ENCODE results near the gene HSF5. TPM values are rescaled to one million over a fixed set of nuclear protein-coding genes. Genes with fewer than 3 reads are reported as not detected.

HSF5 gene
- total and polyA plus RNA-seq, 2 donors (not counting 3 experiments of a cell fraction or from before 2014, with no cell fraction given): 0.03 TPM; not detected in 1

DNA sequence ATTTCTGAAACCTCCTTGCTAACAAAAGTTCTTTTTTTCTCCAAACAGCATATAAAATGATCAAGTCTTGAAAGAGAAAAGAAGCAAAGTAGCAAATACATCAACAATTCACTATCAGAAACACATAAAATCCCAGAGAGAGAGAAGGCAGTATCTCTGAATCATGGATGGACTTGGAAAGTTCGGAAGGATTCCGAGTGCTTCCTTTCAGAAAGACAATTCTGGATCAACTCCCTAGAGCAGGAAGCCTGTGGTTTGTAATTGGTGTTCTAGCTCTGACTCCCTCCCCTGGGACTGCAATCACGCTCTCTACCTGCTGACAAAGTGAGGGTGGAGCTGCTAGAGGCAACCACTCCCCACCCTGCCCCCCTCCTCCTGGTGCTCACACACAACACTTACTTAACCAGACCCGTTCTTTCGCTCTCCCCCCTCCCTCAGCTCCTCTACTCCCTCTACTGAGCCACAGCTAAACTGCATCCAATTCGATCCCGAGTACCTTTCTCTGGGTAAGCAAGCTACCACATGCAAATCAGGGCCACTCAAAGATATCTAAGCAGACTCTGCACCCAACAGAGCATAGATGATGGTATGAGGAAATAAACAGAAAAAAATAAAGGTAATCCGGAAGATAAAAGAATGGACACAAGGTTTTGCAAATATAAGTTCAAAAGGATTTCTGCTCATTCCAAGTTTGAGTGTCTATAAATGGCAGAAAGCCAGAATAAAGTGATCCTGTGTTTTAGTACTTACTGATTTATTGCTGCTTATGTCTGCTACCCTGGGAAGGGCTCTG lies 70.7 kb downstream of the HSF5 start, which contains the start of gene RNF43:
RNF43 (minus strand) TSS at position 235 of the 793 bp plus-strand sequence. CDS start 1,957 bp downstream, outside the sequence.
- H4K20me1 ChIP-seq (replicated peaks; ENCODE audit: control insufficient read depth, extremely low read depth, insufficient read depth, low read length): no peaks in the 10 kb centered on the region
- peaks cover 10 to 50% of the 10 kb centered on the region in 2 experiments for H3K27me3 ChIP-seq (ENCODE audit: control insufficient read depth in 2 of 2, insufficient read depth in 2 of 2, low read length in 2 of 2)
- H3K9me3 ChIP-seq (replicated peaks; ENCODE audit: control insufficient read depth, insufficient read depth, low read length): no peaks in the 10 kb centered on the region
- DNase-seq (ENCODE audit: low read depth, low spot score) (peak; percentile 88), FAIRE-seq (peak; percentile 86)
- BruUV-seq (replicated peaks): no TSS peak
- H3K27ac ChIP-seq (ENCODE audit: insufficient read depth, low read depth, low read length): no peak within 1 kb of the TSS
- no peak within 1 kb of the TSS for H3K9ac ChIP-seq (replicated peaks; ENCODE audit: extremely low read depth, insufficient read depth, low read length)
- CTCF ChIA-PET: interaction anchor here (0.6 to 3.9 kb wide), 27 partner anchors 9 to 295 kb away, joined by 3 to 79 read pairs (median 6); partner anchors contain the start of gene SUPT4H1
- peak within 1 kb of the TSS; percentile 89 for H2AFZ ChIP-seq (ENCODE audit: low read depth, low read length)
- H3K4me1 ChIP-seq (ENCODE audit: control insufficient read depth, extremely low read depth, insufficient read depth, low read length): no peaks in the 10 kb centered on the region
- TF ChIP-seq, protein P1, sequence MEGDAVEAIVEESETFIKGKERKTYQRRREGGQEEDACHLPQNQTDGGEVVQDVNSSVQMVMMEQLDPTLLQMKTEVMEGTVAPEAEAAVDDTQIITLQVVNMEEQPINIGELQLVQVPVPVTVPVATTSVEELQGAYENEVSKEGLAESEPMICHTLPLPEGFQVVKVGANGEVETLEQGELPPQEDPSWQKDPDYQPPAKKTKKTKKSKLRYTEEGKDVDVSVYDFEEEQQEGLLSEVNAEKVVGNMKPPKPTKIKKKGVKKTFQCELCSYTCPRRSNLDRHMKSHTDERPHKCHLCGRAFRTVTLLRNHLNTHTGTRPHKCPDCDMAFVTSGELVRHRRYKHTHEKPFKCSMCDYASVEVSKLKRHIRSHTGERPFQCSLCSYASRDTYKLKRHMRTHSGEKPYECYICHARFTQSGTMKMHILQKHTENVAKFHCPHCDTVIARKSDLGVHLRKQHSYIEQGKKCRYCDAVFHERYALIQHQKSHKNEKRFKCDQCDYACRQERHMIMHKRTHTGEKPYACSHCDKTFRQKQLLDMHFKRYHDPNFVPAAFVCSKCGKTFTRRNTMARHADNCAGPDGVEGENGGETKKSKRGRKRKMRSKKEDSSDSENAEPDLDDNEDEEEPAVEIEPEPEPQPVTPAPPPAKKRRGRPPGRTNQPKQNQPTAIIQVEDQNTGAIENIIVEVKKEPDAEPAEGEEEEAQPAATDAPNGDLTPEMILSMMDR (IDR thresholded peaks at IDR 0.05; ENCODE audit: extremely low read depth in 1 of 2, insufficient read depth in 1 of 2, low read depth in 1 of 2, low read length in 2 of 2): peak; percentile 60 to 81
- no peak for TF ChIP-seq GATA2 (IDR thresholded peaks at IDR 0.05; ENCODE audit: insufficient read depth, insufficient read length, low read depth, low read length)
- dilution Hi-C loops (cut with MboI; ENCODE audit: extremely low pct_ligation_motif_present, low sequenced_read_pairs): no loop called here
- POLR2A ChIA-PET: interaction anchor here (1.0 kb wide), 1 partner anchor 65 kb away, joined by 5 read pairs; the partner anchor contains the start of gene SUPT4H1
- H3K4me2 ChIP-seq (ENCODE audit: insufficient read depth, low read length): peak within 1 kb of the TSS; percentile 50
- intact Hi-C loops (cut with micrococcal nuclease): loop anchor here (1.0 kb wide), 3 partner anchors 65 to 113 kb away; partner anchors contain the start of gene SUPT4H1
- no peaks in the 10 kb centered on the region for H3K79me2 ChIP-seq (ENCODE audit: control insufficient read depth, insufficient read depth, low read length)
- H3K9me1 ChIP-seq (replicated peaks; ENCODE audit: control insufficient read depth, extremely low read depth, insufficient read depth, low read length): no peaks in the 10 kb centered on the region
- H3K4me3 ChIP-seq (replicated peaks in 1 of 3; ENCODE audit: insufficient read depth in 1 of 3, low read depth in 1 of 3, low read length in 3 of 3): no peak within 1 kb of the TSS
- no peaks in the 10 kb centered on the region for H3K36me3 ChIP-seq (ENCODE audit: control insufficient read depth in 2 of 2, extremely low read depth in 1 of 2, insufficient read depth in 2 of 2, low read length in 2 of 2)

DNA sequence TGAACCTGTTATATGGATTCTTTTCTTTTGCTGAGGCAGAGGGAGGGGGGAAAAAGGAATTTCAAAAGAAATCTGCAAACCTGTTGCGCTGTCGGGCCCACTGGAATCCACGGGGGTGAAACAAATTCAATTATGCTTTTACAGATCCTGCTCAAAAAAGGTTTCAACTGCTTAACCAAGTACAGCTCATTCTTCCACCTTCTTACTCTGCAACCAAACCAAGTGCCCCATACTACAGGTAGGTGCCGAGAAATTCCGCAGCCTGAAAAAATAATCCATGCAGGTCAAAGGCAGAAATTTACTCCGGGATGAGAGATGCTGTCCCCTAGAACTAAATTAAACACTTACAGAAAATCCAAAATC lies 71.3 kb downstream of the HSF5 start:
- Histone ChIP-seq H3K4me3 (replicated peaks in 1 of 3; ENCODE audit: insufficient read depth in 1 of 3, low read depth in 1 of 3, low read length in 3 of 3) (no peak overlapping the region), H3K9ac (replicated peaks; ENCODE audit: extremely low read depth, insufficient read depth, low read length) (no peak overlapping the region), H4K20me1 (replicated peaks; ENCODE audit: control insufficient read depth, extremely low read depth, insufficient read depth, low read length) (no peaks in the 10 kb centered on the region), H3K4me2 (ENCODE audit: insufficient read depth, low read length) (no peak overlapping the region), H3K27me3 (ENCODE audit: control insufficient read depth in 2 of 2, insufficient read depth in 2 of 2, low read length in 2 of 2) (peaks cover 9 to 47% of the 10 kb centered on the region in 2 experiments), H3K9me1 (replicated peaks; ENCODE audit: control insufficient read depth, extremely low read depth, insufficient read depth, low read length) (no peaks in the 10 kb centered on the region), H3K36me3 (ENCODE audit: control insufficient read depth in 2 of 2, extremely low read depth in 1 of 2, insufficient read depth in 2 of 2, low read length in 2 of 2) (no peaks in the 10 kb centered on the region), H2AFZ (ENCODE audit: low read depth, low read length) (no peak overlapping the region), H3K4me1 (ENCODE audit: control insufficient read depth, extremely low read depth, insufficient read depth, low read length) (no peaks in the 10 kb centered on the region), H3K9me3 (replicated peaks; ENCODE audit: control insufficient read depth, insufficient read depth, low read length) (no peaks in the 10 kb centered on the region), H3K79me2 (ENCODE audit: control insufficient read depth, insufficient read depth, low read length) (no peaks in the 10 kb centered on the region), H3K27ac (ENCODE audit: insufficient read depth, low read depth, low read length) (no peak overlapping the region)
- dilution Hi-C loops (cut with MboI; ENCODE audit: extremely low pct_ligation_motif_present, low sequenced_read_pairs) (no loop called here), intact Hi-C loops (cut with micrococcal nuclease) (loop anchor here (1.0 kb wide), 3 partner anchors 65 to 113 kb away; partner anchors contain the start of gene SUPT4H1)
- FAIRE-seq (no peak), DNase-seq (ENCODE audit: low read depth, low spot score) (no peak)
- CTCF ChIA-PET: interaction anchor here (0.9 to 3.9 kb wide), 20 partner anchors 10 to 217 kb away, joined by 3 to 79 read pairs (median 6); partner anchors contain the start of gene SUPT4H1
- TF ChIP-seq FOS (IDR thresholded peaks at IDR 0.05; ENCODE audit: borderline replicate concordance, insufficient read depth, low read length) (no peak), EZH2 (IDR thresholded peaks at IDR 0.05; ENCODE audit: borderline replicate concordance, low read depth, low read length, severe bottlenecking) (no peak), POLR2A (IDR thresholded peaks at IDR 0.05; ENCODE audit: low read depth, low read length) (no peak), MYC (IDR thresholded peaks at IDR 0.05; ENCODE audit: low read depth, low read length) (no peak), POLR2AphosphoS5 (IDR thresholded peaks at IDR 0.05; ENCODE audit: insufficient read depth, low read depth, low read length) (no peak), GATA2 (IDR thresholded peaks at IDR 0.05; ENCODE audit: insufficient read depth, insufficient read length, low read depth, low read length) (no peak)
- TF ChIP-seq, protein P2, sequence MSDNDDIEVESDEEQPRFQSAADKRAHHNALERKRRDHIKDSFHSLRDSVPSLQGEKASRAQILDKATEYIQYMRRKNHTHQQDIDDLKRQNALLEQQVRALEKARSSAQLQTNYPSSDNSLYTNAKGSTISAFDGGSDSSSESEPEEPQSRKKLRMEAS (IDR thresholded peaks at IDR 0.05; ENCODE audit: insufficient read depth, insufficient read length): no peak
- TF ChIP-seq, protein P1 (IDR thresholded peaks at IDR 0.05; ENCODE audit: extremely low read depth in 1 of 2, insufficient read depth in 1 of 2, low read depth in 1 of 2, low read length in 2 of 2): no peak
- POLR2A ChIA-PET: interaction anchor here (1.0 kb wide), 1 partner anchor 65 kb away, joined by 5 read pairs; the partner anchor contains the start of gene SUPT4H1
- BruUV-seq (replicated peaks): no TSS peak
